Pancreas (tissue), 10 donors: ENCODE data around the gene WDPCP. TPM values are rescaled to one million over a fixed set of nuclear protein-coding genes. Genes with fewer than 3 reads are reported as not detected.
"Not testable (repeated sequence)": the region's sequence is repeated elsewhere in the genome, so short reads cannot be mapped to it uniquely, and the experiment has no call there.

Source experiments
- ATAC-seq, 4 donors: fragments of 200-7000 bp; cut with Tn5 transposase; one replicate each; pipeline versions ENCODE4 v1.8.0 to v1.9.1; 2020; ENCODE audit warnings: mild to moderate bottlenecking in 4 of 4, moderate library complexity in 4 of 4
- DNase-seq, 6 donors: peaks; one replicate each; pipeline ENCODE4 v3.0.0-alpha.2; 2020
- FAIRE-seq: peaks from 2 replicates; lab custom pipeline; 2012; peaks lifted over from hg19 to GRCh38; lab: Jason Lieb, UNC
- H3K27ac ChIP-seq, 4 donors: fragments of 200-600 bp; sonication (generic); 1 replicate in 3 of 4; 2 replicates in 1 of 4; pipeline versions ENCODE4 v1.5.0 to v1.8.0; 2020
- H3K27me3 ChIP-seq, 4 donors: fragments of 200-600 bp; one replicate each; pipeline ENCODE4 v1.8.0; 2021
- H3K36me3 ChIP-seq, 3 donors: fragments of 200-600 bp; sonication (generic) in 1 of 3; one replicate each; pipeline versions ENCODE4 v1.5.0 to v1.8.0; 2020 to 2021
- H3K4me1 ChIP-seq, 3 donors: fragments of 200-600 bp; one replicate each; pipeline ENCODE4 v1.8.0; 2021
- H3K4me3 ChIP-seq, 4 donors: fragments of 200-600 bp; sonication (generic) in 2 of 4; one replicate each; pipeline versions ENCODE4 v1.5.0 to v1.8.0; 2020 to 2021
- H3K9me3 ChIP-seq, 4 donors: fragments of 200-600 bp; one replicate each; pipeline ENCODE4 v1.8.0; 2021
- CTCF ChIP-seq, 4 donors: fragments of 200-600 bp; sonication (generic) in 3 of 4; IDR thresholded peaks; one replicate each; pipeline versions ENCODE4 v1.5.0 to v1.8.0; 2021; ENCODE audit warnings: antibody characterized with exemption in 4 of 4
- WGBS, 2 donors: extraction: QIAGEN DNeasy Blood & Tissue Kit; methylation state at CpG; one replicate each; pipeline ENCODE4 v1.1.7; 2013; 5-methylcytosine and 5-hydroxymethylcytosine counted together
- intact Hi-C, 3 donors: fragments of 100-400 bp; cut with DNase I; formaldehyde crosslinking; loops; one replicate each; pipeline versions ENCODE4 v1.11.1 to v1.14.2; 2022
- polyA plus RNA-seq, 2 donors: library from polyadenylated mRNA; stranded (reverse); fragments of 200-250 nt; gene quantifications; one replicate each; pipeline ENCODE4 v1.2.3, GENCODE V29; 2013
- total RNA-seq, 6 donors: library from RNA; stranded (reverse); fragmentation: NEBNext Ultra II Directional in 4 of 6; extraction: Animal tissue kit (Norgen Biotek cat#: 25700) in 4 of 6; gene quantifications; one replicate each; pipeline versions ENCODE4 v1.2.1 to v1.2.4, GENCODE V29; 2021 to 2023
- donor health status: healthy with polysubstance abuse.
- donor health status: DM: no; HTN: no; CAD: no; lungs with moderate emphysema.
- donor health status: DM: no; HTN: no; CAD: no.
- donor health status: control.
- donor health status: control.
- donor health status: Bipolar disorder and iron deficiency.
- donor health status: DM: yes; HTN: yes; CAD: no.
- donor health status: DM: no; HTN: no; CAD: no.
- donor health status: DM: no; HTN: no; CAD: no.
- donor health status: DM: yes; HTN: yes; CAD: no.

WDPCP gene
- total and polyA plus RNA-seq, 8 donors: 1.9 to 6.1 (median 4.2) TPM

- Histone ChIP-seq H3K27ac (no peak overlapping the region), H3K4me1 (no peaks in the 10 kb centered on the region), H3K36me3 (no peaks in the 10 kb centered on the region), H3K4me3 (no peak overlapping the region), H3K9me3 (no peaks in the 10 kb centered on the region), H3K27me3 (no peaks in the 10 kb centered on the region)
- intact Hi-C loops: no loop called here
- TF ChIP-seq CTCF (IDR thresholded peaks at IDR 0.05): no peak
- ATAC-seq (no peak), DNase-seq (no peak), FAIRE-seq (no peak)
- 20 to 30% methylated on average over 1 of the region's 1 CpG for WGBS, 2 donors
Measured at GRCh38 chr2:63086687-63087086, 501.6 kb downstream of the WDPCP start.

- 64 to 71% methylated on average over 4 of the region's 4 CpGs for WGBS, 2 donors
- no peak for DNase-seq
- intact Hi-C loops: no loop called here
- no peak for TF ChIP-seq CTCF (IDR thresholded peaks at IDR 0.05)
- H3K36me3 ChIP-seq: no peaks in the 10 kb centered on the region
- ATAC-seq: no peak
- no peaks in the 10 kb centered on the region for H3K27me3 ChIP-seq
- FAIRE-seq: no peak
- H3K27ac ChIP-seq: no peak overlapping the region
- H3K9me3 ChIP-seq: no peaks in the 10 kb centered on the region
- no peak overlapping the region for H3K4me3 ChIP-seq
- no peaks in the 10 kb centered on the region for H3K4me1 ChIP-seq
Measured at GRCh38 chr2:63081404-63081803, 506.9 kb downstream of the WDPCP start.

- no peaks in the 10 kb centered on the region for H3K9me3 ChIP-seq
- no peak overlapping the region for H3K27ac ChIP-seq
- intact Hi-C loops: no loop called here
- H3K4me3 ChIP-seq: no peak overlapping the region
- no peaks in the 10 kb centered on the region for H3K4me1 ChIP-seq
- FAIRE-seq (no peak), DNase-seq (no peak), ATAC-seq (no peak)
- H3K36me3 ChIP-seq: no peaks in the 10 kb centered on the region
- no peaks in the 10 kb centered on the region for H3K27me3 ChIP-seq
- WGBS, 2 donors: 62% methylated on average over 4 of the region's 4 CpGs
- no peak for TF ChIP-seq CTCF (IDR thresholded peaks at IDR 0.05)
Measured at GRCh38 chr2:63078852-63079606, 509.2 kb downstream of the WDPCP start.

- H3K4me3 ChIP-seq, H3K27me3 ChIP-seq, FAIRE-seq, H3K36me3 ChIP-seq, H3K27ac ChIP-seq, H3K9me3 ChIP-seq, H3K4me1 ChIP-seq, DNase-seq, intact Hi-C loops, ATAC-seq: not testable (repeated sequence)
- WGBS, 2 donors: 89 to 91% methylated on average over 4 of the region's 4 CpGs
Measured at GRCh38 chr2:63074399-63074798, 513.9 kb downstream of the WDPCP start.

- Histone ChIP-seq H3K9me3 (no peaks in the 10 kb centered on the region), H3K4me1 (no peaks in the 10 kb centered on the region), H3K27ac (no peak overlapping the region), H3K36me3 (no peaks in the 10 kb centered on the region), H3K27me3 (no peaks in the 10 kb centered on the region), H3K4me3 (no peak overlapping the region)
- WGBS, 2 donors: 77 to 79% methylated on average over 3 of the region's 3 CpGs
- ATAC-seq: no peak
- intact Hi-C loops: no loop called here
- TF ChIP-seq CTCF (IDR thresholded peaks at IDR 0.05): no peak
- DNase-seq: no peak
- FAIRE-seq: no peak
Measured at GRCh38 chr2:63073994-63074393, 514.3 kb downstream of the WDPCP start.
